ENCODE results near the gene POGZ.

DNA sequence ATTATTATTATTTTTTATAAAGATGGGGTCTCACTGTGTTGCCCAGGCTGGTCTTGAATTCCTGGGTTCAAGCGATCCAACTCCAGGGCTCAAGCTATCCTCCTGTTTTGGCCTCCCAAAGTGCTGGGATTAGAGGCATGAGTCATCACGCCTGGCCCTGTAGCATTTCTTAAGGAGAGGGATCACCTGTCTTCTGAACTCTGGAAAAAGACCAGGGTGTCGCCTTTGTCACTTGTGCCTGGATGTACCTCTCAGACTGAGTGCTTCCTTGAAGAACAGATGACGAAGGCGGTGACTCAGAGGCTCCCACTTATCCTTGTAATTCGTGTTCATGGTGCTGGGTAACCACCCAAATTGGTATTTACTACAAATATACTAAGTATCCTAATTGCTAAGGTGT, 49.5 kb upstream of the POGZ start:
- TF ChIP-seq POLR2AphosphoS5 (IDR thresholded peaks at IDR 0.05; ENCODE audit: low read depth, low read length) (no peak), SIN3A (IDR thresholded peaks at IDR 0.05; ENCODE audit: borderline replicate concordance, insufficient read depth, low read depth, low read length) (no peak)
- TF ChIP-seq, protein P1, sequence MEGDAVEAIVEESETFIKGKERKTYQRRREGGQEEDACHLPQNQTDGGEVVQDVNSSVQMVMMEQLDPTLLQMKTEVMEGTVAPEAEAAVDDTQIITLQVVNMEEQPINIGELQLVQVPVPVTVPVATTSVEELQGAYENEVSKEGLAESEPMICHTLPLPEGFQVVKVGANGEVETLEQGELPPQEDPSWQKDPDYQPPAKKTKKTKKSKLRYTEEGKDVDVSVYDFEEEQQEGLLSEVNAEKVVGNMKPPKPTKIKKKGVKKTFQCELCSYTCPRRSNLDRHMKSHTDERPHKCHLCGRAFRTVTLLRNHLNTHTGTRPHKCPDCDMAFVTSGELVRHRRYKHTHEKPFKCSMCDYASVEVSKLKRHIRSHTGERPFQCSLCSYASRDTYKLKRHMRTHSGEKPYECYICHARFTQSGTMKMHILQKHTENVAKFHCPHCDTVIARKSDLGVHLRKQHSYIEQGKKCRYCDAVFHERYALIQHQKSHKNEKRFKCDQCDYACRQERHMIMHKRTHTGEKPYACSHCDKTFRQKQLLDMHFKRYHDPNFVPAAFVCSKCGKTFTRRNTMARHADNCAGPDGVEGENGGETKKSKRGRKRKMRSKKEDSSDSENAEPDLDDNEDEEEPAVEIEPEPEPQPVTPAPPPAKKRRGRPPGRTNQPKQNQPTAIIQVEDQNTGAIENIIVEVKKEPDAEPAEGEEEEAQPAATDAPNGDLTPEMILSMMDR (IDR thresholded peaks at IDR 0.05) = no peak
- TF ChIP-seq, protein P2, sequence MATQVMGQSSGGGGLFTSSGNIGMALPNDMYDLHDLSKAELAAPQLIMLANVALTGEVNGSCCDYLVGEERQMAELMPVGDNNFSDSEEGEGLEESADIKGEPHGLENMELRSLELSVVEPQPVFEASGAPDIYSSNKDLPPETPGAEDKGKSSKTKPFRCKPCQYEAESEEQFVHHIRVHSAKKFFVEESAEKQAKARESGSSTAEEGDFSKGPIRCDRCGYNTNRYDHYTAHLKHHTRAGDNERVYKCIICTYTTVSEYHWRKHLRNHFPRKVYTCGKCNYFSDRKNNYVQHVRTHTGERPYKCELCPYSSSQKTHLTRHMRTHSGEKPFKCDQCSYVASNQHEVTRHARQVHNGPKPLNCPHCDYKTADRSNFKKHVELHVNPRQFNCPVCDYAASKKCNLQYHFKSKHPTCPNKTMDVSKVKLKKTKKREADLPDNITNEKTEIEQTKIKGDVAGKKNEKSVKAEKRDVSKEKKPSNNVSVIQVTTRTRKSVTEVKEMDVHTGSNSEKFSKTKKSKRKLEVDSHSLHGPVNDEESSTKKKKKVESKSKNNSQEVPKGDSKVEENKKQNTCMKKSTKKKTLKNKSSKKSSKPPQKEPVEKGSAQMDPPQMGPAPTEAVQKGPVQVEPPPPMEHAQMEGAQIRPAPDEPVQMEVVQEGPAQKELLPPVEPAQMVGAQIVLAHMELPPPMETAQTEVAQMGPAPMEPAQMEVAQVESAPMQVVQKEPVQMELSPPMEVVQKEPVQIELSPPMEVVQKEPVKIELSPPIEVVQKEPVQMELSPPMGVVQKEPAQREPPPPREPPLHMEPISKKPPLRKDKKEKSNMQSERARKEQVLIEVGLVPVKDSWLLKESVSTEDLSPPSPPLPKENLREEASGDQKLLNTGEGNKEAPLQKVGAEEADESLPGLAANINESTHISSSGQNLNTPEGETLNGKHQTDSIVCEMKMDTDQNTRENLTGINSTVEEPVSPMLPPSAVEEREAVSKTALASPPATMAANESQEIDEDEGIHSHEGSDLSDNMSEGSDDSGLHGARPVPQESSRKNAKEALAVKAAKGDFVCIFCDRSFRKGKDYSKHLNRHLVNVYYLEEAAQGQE (IDR thresholded peaks at IDR 0.05; ENCODE audit: insufficient read depth in 1 of 2, low read depth in 2 of 2, low read length in 1 of 2) = no peak
